HEK293 (cell line): ENCODE measurements around the gene GPR37.

ENCODE experiments used
- GLIS2 ChIP-seq: fragments of 450-650 bp; formaldehyde crosslinking; IDR thresholded peaks from 2 replicates; pipeline ENCODE4 v1.5.1; 2016; ENCODE audit warnings: missing biosample characterization, missing genetic modification characterization
- TRIM28 ChIP-seq: IDR thresholded peaks from 2 replicates; pipeline ENCODE4 v1.6.1; 2011; ENCODE audit warnings: low read length, control low read depth, borderline replicate concordance
- YY1 ChIP-seq: fragments of 450-650 bp; formaldehyde crosslinking; IDR thresholded peaks from 2 replicates; pipeline ENCODE4 v1.5.1; 2018; ENCODE audit warnings: missing biosample characterization, missing genetic modification characterization
- ZFP3 ChIP-seq: fragments of 450-650 bp; formaldehyde crosslinking; IDR thresholded peaks from 2 replicates; pipeline ENCODE4 v1.5.1; 2016; ENCODE audit warnings: low read depth, missing biosample characterization, missing genetic modification characterization
- ZNF510 ChIP-seq: fragments of 450-650 bp; formaldehyde crosslinking; IDR thresholded peaks from 2 replicates; pipeline ENCODE4 v1.5.1; 2018; ENCODE audit warnings: mild to moderate bottlenecking, missing genetic modification characterization, missing biosample characterization; ENCODE audit not compliant: insufficient replicate concordance
- ZSCAN30 ChIP-seq: fragments of 450-650 bp; IDR thresholded peaks from 2 replicates; pipeline ENCODE4 v1.5.1; 2018; ENCODE audit warnings: missing biosample characterization, mild to moderate bottlenecking, missing genetic modification characterization, moderate library complexity
- TF ChIP-seq, protein P1 (sequence below): fragments of 450-650 bp; formaldehyde crosslinking; IDR thresholded peaks from 2 replicates; pipeline ENCODE4 v1.5.1; 2016; ENCODE audit warnings: missing biosample characterization, missing genetic modification characterization
- TF ChIP-seq, protein P2 (sequence below): fragments of 450-650 bp; formaldehyde crosslinking; IDR thresholded peaks from 2 replicates; pipeline ENCODE4 v1.5.1; 2016; ENCODE audit warnings: missing biosample characterization, missing genetic modification characterization
- TF ChIP-seq, protein P3 (sequence below): fragments of 450-650 bp; formaldehyde crosslinking; IDR thresholded peaks from 2 replicates; pipeline ENCODE4 v1.5.1; 2016; ENCODE audit warnings: missing biosample characterization, missing genetic modification characterization

DNA sequence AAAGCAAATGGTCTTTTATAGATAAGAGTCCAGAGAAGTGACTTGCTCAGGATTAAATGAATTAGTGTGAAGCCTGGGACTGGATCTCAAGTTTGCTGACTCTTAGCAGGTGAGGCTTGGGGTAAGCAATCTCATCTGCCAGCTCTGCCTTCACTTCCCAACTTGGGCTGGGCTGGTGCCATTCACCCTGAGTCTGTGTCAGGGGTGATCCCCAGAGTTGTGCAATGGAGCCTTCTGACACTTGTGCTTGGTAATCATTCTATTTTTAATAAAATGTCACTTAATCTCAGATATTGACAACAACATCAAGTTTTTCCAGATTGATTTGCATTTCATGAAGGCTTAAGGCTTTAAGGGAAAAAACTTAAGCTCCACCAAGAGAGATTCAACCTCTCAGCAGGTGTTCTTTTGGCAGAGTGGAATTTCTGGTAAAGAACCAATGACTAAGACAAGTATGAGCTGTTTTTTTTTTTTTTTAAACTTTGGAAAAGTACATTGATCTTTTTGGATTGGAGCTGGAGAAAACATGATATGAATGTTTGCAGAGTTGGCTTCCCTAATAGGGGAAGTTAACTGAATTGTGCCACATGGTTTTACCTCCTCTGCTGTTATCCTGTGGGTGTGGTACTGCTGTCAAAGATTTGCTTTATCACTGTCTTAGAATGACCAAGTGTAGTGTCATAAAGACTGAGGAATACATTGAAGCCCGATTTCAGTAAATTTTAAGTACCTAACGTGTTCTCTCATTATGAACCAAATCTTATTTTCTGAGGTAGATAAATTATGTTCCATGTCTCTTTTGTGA is 48.6 kb upstream of the GPR37 start:
- TF ChIP-seq, protein P1, sequence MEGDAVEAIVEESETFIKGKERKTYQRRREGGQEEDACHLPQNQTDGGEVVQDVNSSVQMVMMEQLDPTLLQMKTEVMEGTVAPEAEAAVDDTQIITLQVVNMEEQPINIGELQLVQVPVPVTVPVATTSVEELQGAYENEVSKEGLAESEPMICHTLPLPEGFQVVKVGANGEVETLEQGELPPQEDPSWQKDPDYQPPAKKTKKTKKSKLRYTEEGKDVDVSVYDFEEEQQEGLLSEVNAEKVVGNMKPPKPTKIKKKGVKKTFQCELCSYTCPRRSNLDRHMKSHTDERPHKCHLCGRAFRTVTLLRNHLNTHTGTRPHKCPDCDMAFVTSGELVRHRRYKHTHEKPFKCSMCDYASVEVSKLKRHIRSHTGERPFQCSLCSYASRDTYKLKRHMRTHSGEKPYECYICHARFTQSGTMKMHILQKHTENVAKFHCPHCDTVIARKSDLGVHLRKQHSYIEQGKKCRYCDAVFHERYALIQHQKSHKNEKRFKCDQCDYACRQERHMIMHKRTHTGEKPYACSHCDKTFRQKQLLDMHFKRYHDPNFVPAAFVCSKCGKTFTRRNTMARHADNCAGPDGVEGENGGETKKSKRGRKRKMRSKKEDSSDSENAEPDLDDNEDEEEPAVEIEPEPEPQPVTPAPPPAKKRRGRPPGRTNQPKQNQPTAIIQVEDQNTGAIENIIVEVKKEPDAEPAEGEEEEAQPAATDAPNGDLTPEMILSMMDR (tag by site-specific recombination): no peak
- TF ChIP-seq GLIS2 (tag by site-specific recombination) (no peak), ZNF510 (tag by site-specific recombination) (no peak), YY1 (tag by site-specific recombination) (no peak), ZSCAN30 (tag by site-specific recombination) (no peak), ZFP3 (tag by site-specific recombination) (no peak), TRIM28 (no peak)
- TF ChIP-seq, protein P2, sequence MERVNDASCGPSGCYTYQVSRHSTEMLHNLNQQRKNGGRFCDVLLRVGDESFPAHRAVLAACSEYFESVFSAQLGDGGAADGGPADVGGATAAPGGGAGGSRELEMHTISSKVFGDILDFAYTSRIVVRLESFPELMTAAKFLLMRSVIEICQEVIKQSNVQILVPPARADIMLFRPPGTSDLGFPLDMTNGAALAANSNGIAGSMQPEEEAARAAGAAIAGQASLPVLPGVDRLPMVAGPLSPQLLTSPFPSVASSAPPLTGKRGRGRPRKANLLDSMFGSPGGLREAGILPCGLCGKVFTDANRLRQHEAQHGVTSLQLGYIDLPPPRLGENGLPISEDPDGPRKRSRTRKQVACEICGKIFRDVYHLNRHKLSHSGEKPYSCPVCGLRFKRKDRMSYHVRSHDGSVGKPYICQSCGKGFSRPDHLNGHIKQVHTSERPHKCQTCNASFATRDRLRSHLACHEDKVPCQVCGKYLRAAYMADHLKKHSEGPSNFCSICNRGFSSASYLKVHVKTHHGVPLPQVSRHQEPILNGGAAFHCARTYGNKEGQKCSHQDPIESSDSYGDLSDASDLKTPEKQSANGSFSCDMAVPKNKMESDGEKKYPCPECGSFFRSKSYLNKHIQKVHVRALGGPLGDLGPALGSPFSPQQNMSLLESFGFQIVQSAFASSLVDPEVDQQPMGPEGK (tag by site-specific recombination): no peak
- TF ChIP-seq, protein P3, sequence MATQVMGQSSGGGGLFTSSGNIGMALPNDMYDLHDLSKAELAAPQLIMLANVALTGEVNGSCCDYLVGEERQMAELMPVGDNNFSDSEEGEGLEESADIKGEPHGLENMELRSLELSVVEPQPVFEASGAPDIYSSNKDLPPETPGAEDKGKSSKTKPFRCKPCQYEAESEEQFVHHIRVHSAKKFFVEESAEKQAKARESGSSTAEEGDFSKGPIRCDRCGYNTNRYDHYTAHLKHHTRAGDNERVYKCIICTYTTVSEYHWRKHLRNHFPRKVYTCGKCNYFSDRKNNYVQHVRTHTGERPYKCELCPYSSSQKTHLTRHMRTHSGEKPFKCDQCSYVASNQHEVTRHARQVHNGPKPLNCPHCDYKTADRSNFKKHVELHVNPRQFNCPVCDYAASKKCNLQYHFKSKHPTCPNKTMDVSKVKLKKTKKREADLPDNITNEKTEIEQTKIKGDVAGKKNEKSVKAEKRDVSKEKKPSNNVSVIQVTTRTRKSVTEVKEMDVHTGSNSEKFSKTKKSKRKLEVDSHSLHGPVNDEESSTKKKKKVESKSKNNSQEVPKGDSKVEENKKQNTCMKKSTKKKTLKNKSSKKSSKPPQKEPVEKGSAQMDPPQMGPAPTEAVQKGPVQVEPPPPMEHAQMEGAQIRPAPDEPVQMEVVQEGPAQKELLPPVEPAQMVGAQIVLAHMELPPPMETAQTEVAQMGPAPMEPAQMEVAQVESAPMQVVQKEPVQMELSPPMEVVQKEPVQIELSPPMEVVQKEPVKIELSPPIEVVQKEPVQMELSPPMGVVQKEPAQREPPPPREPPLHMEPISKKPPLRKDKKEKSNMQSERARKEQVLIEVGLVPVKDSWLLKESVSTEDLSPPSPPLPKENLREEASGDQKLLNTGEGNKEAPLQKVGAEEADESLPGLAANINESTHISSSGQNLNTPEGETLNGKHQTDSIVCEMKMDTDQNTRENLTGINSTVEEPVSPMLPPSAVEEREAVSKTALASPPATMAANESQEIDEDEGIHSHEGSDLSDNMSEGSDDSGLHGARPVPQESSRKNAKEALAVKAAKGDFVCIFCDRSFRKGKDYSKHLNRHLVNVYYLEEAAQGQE (tag by site-specific recombination): no peak
